Activated T-helper 17 cell treated with anti-CD3 and anti-CD28 coated beads, Interleukin-2, amount 50 U/mL, for 72 hours (primary cell): Measurements from ENCODE around the gene TRMT2A. TPM values are rescaled to one million over a fixed set of nuclear protein-coding genes. Genes with fewer than 3 reads are reported as not detected.

Experiments
- ATAC-seq: fragments of 150-1000 bp; cut with Tn5 transposase; replicated peaks from 2 replicates; pipeline ENCODE4 v1.10.0; 2021; ENCODE audit warnings: mild to moderate bottlenecking, moderate library complexity
- H3K27ac Mint-ChIP-seq: one replicate; pipeline ENCODE4 v1.8.0; 2022; ENCODE audit warnings: mixed read lengths
- H3K27me3 Mint-ChIP-seq: one replicate; pipeline ENCODE4 v1.8.0; 2022; ENCODE audit warnings: mixed read lengths
- H3K36me3 Mint-ChIP-seq: one replicate; pipeline ENCODE4 v1.8.0; 2022; ENCODE audit warnings: low read depth, mild to moderate bottlenecking, mixed read lengths
- H3K4me1 Mint-ChIP-seq: one replicate; pipeline ENCODE4 v1.8.0; 2022; ENCODE audit warnings: mixed read lengths
- H3K4me3 Mint-ChIP-seq: one replicate; pipeline ENCODE4 v1.8.0; 2022; ENCODE audit warnings: mild to moderate bottlenecking, mixed read lengths
- H3K9me3 Mint-ChIP-seq: one replicate; pipeline ENCODE4 v1.8.0; 2022; ENCODE audit warnings: mixed read lengths
- total RNA-seq, 2 donors: library from RNA; stranded (reverse); gene quantifications; one replicate each; pipeline ENCODE4 v1.2.3, GENCODE V29; 2022

TRMT2A gene
- total RNA-seq, 2 donors from 2014 or later, result 71.7 to 110 TPM

DNA sequence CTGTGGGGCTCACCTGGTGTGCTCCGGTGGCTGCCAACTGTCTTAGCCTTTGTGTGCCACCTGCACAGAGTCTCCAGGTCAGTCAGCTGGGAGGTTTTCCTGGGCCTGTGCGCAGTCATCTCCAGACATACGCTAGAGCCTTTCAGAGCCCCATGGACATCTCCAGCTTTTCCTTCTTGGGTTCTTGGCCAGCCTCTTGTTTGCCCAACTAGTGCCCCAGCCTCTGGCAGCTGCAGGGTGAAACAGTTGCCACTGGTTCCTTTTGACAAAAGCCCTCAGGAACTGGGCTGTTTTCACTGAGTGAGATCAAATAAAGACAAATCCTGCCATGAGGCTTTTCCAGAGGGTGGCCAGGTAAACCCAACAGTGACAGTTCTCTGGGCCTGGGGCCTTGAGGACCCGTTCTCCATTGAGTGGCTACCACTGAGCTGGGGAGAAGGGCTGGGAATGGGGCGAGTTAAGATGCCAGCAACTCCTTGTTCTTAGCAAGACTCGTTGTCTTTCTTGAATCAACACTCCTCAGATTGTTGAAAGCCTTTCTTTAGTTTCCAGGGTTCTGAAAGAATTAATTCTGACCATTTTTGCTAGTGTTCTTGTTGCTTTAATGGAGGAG lies 17.8 kb downstream of the TRMT2A start:
- ATAC-seq, result no peak
- Mint-ChIP-seq H3K27me3 (no peaks in the 10 kb centered on the region), H3K27ac (peak overlapping the region; percentile 87), H3K4me3 (peak overlapping the region; percentile 81), H3K9me3 (no peaks in the 10 kb centered on the region), H3K36me3 (peaks cover 91% of the 10 kb centered on the region), H3K4me1 (peaks cover 22% of the 10 kb centered on the region)

DNA sequence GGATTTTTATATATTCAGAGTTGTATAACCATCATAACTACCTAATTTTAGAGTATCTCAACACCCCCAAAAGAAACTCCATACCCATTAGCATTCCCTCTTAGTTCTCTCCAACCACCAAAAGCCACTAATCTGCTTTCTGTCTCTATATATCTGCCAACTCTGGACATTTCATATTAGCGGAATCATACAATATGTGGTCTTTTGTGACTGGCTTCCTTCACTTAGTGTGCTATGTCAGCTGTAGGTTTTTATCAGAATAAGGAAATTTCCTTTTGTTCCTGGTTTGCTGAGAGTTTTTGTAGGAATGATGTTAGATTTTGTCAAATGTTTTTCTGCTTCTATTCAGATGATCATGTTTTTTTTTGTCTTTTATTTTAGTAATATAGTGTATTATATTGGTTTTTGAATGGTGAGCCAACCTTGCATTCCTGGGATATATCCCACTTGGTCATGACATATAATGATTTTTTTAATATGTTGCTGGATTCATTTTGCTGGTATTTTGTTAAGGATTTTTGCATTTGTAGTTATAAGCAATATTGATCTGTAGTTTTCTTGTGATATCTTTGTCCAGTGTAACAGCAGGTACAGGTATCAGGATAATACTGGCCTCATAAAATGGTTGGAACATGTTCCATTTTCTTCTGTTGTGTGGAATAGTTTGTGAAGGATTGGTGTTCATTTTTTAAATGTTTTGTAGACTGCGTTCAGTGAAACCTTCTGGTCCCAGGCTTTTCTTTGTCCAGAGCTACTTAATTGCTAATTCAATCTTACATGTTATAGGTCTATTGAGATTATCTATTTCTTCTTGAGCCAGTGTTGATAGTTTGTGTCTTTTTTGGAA lies 20.2 kb downstream of the TRMT2A start:
- no peak for ATAC-seq
- peak overlapping the region; percentile 49 for H3K27ac Mint-ChIP-seq

DNA sequence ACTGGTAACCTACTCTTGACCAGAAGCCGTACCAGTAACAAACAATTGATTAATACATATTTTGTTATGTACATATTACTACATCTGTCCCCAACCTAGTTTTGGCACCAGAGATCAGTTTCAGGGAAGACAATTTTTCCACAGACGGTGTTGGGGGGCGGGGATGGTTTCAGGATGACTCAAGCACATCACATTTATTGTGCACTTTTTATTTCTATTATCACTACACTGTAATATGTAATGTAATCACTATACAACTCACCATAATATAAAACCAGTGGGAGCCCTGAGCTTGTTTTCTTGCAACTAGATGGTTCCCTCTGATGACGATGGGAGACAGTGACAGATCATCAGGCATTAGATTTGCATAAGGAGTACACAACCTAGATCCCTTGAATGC lies 21.5 kb downstream of the TRMT2A start:
- Mint-ChIP-seq H3K4me1 (peaks cover 12% of the 10 kb centered on the region), H3K9me3 (no peaks in the 10 kb centered on the region), H3K36me3 (peaks cover 99% of the 10 kb centered on the region), H3K27ac (peak overlapping the region; percentile 80), H3K27me3 (no peaks in the 10 kb centered on the region), H3K4me3 (peak overlapping the region; percentile 42)
- peak; percentile 46 for ATAC-seq

More for the DNA sequence above, 20.2 kb downstream of the TRMT2A start:
- no peaks in the 10 kb centered on the region for H3K27me3 Mint-ChIP-seq
- H3K4me1 Mint-ChIP-seq, result peaks cover 17% of the 10 kb centered on the region
- H3K9me3 Mint-ChIP-seq, result no peaks in the 10 kb centered on the region
- peaks cover 95% of the 10 kb centered on the region for H3K36me3 Mint-ChIP-seq
- no peak overlapping the region for H3K4me3 Mint-ChIP-seq

DNA sequence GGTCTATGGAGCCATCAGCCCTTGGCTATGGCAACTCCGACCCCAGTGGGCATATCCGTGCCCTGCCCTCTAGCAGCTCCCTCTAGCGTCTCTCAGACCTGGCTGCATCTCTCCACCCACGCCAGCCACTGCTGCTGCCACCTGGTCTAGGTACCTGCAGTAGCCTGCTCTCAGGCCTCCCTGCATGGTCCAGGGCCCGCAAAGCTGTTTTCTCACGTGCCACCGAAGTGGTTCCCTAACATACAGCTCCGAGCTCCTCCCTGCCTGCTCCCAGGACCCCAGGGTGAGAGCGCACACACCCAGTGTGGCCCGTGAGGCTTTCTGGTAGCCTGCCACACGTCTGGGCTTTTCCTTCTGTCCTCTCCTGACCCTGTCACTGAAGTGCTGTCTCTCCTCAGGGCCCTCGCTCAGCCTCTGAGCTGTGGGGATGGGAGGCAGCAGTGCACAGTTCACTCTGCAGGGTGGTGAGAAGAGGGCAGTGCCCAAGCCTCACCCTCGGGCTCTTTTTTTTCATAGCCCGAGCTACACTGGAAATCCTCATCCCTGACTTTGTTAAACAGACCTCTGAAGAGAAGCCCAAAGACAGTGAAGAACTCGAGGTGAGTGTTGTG lies 22.7 kb downstream of the TRMT2A start:
- Mint-ChIP-seq H3K4me3 (no peak overlapping the region), H3K27ac (peak overlapping the region; percentile 20), H3K36me3 (peaks cover 100% of the 10 kb centered on the region), H3K4me1 (peaks cover 12% of the 10 kb centered on the region), H3K27me3 (no peaks in the 10 kb centered on the region), H3K9me3 (no peaks in the 10 kb centered on the region)
- ATAC-seq, result no peak

DNA sequence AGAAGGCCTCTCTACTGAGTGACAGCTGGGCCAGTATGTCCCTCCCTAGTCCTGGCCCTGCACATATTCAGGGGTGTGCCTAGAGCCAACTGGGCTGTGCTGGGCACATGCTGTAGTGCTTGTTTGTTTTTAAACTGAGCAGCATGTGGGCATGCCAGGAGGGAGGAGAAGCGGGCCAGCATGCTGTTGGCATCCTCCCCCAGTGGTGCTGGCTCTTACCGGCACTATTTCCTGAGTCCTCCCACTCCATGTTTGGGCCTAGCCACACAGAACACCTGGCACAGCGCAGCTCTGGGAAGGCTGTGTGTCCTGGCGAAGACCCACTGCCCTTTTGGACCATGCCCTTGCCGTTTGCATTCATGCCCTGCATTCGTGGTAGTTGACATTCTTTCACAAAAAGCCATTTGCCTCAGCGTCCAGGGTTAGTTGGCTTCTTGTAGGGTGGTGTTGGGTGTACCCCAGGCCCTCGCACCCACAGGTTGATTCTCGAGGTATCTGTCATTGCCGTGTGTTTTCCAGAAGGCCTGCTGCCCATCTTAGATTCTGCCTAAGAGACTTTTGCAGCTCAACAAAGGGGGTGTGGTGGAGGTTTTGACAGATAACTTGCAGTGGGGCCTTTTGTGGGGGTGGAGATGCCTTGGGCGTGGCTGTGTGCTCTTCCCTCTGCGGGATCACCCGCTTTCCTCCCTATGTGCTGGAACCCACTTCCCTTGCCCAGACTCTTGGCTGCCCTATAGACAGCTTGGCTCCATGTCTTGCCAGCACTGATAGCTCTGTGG lies 23.4 kb downstream of the TRMT2A start:
- Mint-ChIP-seq H3K4me1 (peaks cover 12% of the 10 kb centered on the region), H3K36me3 (peaks cover 100% of the 10 kb centered on the region), H3K27ac (peak overlapping the region; percentile 20), H3K9me3 (no peaks in the 10 kb centered on the region), H3K4me3 (no peak overlapping the region), H3K27me3 (no peaks in the 10 kb centered on the region)
- ATAC-seq, result no peak

DNA sequence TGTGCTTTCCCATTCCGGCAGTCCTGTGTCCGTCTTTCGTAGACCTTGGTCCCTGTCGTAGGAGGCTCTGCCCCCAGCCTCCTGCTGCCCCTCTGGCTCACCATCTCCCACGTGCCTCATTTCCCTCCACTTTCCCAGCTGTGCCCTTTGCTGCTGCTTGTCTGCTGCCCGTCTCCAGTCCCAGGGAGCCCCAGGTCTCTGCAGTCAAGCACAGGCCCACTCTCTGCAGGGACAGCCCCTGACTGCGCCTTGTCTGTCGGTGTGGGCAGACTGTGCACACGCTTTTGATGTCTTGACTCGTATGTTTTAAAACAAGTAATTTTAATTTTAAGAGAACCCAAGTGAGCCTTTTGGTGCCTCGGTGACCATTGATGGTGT lies 24.6 kb downstream of the TRMT2A start:
- ATAC-seq, result no peak
- Mint-ChIP-seq H3K27ac (no peak overlapping the region), H3K9me3 (no peaks in the 10 kb centered on the region), H3K36me3 (peaks cover 99% of the 10 kb centered on the region), H3K4me3 (no peak overlapping the region), H3K27me3 (no peaks in the 10 kb centered on the region), H3K4me1 (peaks cover 12% of the 10 kb centered on the region)

DNA sequence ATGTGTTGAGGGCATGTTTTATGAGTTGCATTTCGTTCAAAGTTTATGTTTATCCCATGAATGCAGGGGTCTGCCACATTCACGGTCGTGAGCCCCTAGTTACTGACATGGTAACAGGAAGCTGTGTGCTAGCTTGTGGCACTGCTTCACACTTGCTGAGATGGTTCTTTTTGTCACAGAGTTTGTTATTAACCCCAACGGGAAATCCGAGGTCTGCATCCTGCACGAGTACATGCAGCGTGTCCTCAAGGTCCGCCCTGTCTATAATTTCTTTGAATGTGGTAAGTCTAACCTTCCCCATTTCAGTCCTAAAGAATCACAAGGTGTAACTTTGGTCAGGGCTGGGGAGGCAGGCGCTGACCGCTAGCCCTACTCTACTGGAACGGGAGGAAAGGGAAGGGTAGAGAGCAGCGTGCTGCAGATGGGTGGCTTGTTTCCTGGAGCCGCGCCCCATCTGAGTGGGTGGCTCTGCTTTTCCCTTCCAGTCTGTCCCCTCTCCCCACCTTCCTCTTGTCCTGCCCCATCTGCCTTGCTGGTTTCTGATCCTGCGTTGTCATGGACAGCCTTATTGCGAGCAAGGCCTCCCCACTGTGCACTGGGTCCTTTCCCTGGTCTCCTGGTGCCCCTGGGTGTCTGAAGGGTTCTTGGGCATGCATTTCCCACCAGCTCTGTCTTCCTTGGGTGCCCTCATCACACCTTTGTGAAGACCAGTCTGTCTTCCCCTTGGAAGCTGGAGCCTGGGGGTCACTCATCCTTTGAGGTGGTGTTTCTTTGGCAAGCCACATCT lies 25.1 kb downstream of the TRMT2A start:
- Mint-ChIP-seq H3K4me3 (no peak overlapping the region), H3K27me3 (no peaks in the 10 kb centered on the region), H3K4me1 (peaks cover 12% of the 10 kb centered on the region), H3K9me3 (no peaks in the 10 kb centered on the region), H3K36me3 (peaks cover 99% of the 10 kb centered on the region), H3K27ac (no peak overlapping the region)
- no peak for ATAC-seq

DNA sequence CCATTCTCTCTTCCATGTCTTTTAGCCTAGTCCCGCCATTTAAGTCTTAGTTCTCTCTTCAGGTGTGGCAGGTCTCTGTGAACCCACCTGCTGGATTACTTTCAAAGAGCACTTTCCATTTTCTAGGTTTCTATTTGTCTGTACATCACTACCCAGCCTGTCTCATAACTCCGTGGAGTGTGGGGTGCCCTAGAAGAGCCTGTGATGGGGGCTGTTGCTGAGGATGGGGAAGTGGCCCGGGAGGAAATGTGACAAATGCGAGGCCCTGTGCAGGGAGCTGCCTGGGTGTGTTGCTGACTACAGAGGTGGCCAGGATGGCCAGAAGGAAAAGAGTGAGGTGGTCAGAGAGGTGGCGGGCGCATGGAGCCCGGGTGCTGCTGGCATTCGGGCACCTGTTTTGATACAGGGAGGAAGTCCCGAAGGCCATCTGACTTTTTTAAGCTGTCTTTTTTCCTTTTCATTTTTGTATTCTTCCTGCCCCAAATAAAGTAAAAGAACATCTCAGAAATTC lies 26.2 kb downstream of the TRMT2A start:
- no peak overlapping the region for H3K4me3 Mint-ChIP-seq
- peaks cover 99% of the 10 kb centered on the region for H3K36me3 Mint-ChIP-seq
- no peaks in the 10 kb centered on the region for H3K9me3 Mint-ChIP-seq
- H3K4me1 Mint-ChIP-seq, result peaks cover 17% of the 10 kb centered on the region
- H3K27ac Mint-ChIP-seq, result peak overlapping the region; percentile 6
- no peaks in the 10 kb centered on the region for H3K27me3 Mint-ChIP-seq
- ATAC-seq, result peak; percentile 38

DNA sequence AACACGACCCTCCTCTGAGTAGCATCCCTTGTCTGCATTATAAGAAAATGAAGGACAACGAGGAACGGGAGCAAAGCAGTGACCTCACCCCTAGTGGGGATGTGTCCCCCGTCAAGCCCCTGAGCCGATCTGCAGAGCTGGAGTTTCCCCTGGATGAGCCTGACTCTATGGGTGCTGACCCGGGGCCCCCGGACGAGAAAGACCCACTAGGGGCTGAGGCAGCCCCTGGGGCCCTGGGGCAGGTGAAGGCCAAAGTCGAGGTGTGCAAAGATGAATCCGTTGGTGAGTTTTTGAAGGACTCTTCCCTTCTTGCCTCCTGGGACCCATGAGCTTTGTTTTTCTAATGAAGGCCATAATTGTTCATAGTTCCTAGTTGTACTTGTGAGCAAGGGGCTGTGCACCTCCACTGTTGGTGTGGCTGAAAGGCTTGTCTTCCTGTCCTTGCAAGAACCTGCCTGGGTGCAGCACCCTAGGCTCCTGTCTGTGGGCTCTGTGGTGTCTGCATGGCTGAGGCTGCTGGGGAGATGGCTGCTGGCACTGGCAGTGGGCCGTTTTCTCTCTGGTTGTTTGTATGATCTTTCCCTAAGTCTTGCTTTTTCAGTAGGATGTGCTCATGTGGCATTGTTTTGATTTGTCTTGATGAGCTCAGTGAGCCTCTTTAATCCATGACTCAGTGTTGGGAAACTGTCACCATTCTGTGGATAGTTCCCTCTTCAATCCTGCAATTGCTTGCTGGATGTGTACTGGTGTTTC lies 26.9 kb downstream of the TRMT2A start:
- no peaks in the 10 kb centered on the region for H3K9me3 Mint-ChIP-seq
- H3K36me3 Mint-ChIP-seq, result peaks cover 99% of the 10 kb centered on the region
- no peak overlapping the region for H3K27ac Mint-ChIP-seq
- peaks cover 13% of the 10 kb centered on the region for H3K4me1 Mint-ChIP-seq
- ATAC-seq, result no peak
- no peaks in the 10 kb centered on the region for H3K27me3 Mint-ChIP-seq
- H3K4me3 Mint-ChIP-seq, result no peak overlapping the region

DNA sequence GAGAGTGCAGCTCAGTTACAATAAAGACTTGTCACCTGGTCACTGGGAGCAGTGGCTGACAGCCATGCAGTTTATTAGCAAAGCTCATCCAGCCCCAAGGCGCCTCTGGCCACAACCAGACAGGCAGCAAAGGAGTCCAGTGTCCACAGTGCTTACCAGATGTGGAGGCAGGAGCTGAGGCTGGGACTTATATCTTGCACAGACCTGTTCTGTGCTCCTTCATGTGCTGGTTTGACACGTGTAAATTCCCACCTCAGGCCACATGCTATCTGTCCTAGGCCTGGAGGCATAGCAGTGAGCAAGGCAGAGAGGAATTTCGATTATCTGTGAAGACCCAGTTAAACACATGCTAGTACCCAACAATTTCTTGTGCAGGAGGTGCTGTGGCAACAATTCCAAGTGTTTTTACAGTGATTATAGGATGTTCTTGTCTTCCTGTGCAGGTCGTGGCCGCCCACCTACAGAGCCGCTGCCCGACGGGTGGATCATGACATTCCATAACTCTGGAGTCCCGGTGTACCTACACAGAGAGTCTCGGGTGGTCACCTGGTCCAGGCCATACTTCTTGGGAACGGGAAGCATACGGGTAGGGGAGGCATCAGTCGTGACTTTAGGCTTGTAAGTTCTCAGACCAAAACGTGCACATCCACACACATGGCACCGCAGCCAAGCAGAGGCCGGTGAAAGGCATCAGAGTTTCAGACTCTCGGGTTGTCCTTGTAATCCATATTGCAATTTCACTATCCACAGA lies 27.6 kb downstream of the TRMT2A start:
- Mint-ChIP-seq H3K4me3 (no peak overlapping the region), H3K4me1 (peaks cover 16% of the 10 kb centered on the region), H3K27ac (no peak overlapping the region)

DNA sequence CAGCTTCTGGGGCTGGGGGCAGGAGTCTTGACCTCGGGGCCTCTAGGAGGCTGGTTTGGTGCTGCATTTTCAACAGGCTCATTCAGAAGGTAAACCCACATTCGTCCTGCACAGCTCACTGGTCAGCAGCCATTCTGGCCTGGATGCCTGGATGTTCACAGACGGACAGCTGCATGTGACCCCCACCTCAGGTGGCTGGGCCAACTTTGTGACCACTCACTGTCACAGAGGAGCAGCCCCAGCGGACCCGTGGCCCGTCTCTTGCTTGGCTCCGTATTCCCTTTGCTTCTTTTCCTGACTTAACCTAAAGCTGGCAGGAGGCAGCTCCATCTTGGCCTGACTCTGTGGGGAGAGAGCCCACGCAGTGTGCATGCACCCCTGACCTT lies 28.8 kb downstream of the TRMT2A start:
- H3K4me3 Mint-ChIP-seq, result no peak overlapping the region
- H3K4me1 Mint-ChIP-seq, result peaks cover 27% of the 10 kb centered on the region
- H3K36me3 Mint-ChIP-seq, result peaks cover 82% of the 10 kb centered on the region
- no peaks in the 10 kb centered on the region for H3K27me3 Mint-ChIP-seq
- no peaks in the 10 kb centered on the region for H3K9me3 Mint-ChIP-seq
- no peak overlapping the region for H3K27ac Mint-ChIP-seq
- no peak for ATAC-seq

More for the DNA sequence above, 27.6 kb downstream of the TRMT2A start:
- Mint-ChIP-seq H3K27me3 (no peaks in the 10 kb centered on the region), H3K36me3 (peaks cover 94% of the 10 kb centered on the region), H3K9me3 (no peaks in the 10 kb centered on the region)
- ATAC-seq, result no peak

DNA sequence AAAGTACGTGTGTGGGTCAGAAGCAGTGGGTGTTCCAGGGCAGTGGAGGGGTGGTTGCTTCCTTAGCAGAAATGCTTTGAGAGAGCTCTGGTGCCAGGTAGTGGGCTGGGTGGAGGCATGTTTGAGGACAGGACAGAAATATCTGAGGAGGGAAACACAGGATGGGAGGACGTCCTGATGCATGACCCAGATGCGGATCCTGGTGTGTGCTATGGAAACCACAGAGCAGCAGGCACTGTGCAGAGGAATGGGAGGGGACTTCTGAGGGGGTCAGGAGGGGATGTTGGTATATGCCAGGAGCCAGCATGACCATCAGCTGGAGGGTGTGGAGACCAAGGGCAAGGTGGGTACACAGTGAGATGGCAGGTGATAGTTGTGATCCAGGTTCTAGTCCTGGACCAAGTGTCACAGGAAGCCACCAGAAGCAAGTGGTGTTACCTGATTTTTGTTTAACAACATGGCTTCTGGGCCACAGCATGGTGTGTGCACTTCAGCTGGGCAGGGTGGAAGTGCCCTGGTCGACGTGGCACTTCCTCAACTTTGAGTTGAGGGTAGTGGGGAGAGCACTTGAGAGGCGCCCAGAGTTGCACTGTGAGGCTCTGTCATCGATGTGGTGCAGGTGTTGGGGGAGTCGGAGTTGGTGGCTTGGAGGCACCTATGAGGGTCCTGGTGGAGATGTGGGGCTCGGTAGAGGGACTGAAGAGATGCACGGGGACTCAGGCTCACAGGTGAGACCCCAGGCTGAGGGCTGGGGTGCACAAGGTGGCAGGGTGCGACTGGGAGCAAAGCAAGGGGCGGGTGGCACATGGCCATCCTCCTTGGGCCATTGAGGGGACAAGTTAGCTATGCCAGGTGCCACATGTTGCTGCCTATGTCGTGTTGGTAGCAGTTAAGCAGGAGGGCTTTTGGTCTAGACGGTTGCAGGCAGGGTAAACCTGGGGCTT lies 29.4 kb downstream of the TRMT2A start:
- Mint-ChIP-seq H3K4me3 (no peak overlapping the region), H3K9me3 (no peaks in the 10 kb centered on the region), H3K27me3 (no peaks in the 10 kb centered on the region), H3K27ac (peak overlapping the region; percentile 39), H3K36me3 (peaks cover 76% of the 10 kb centered on the region), H3K4me1 (peaks cover 34% of the 10 kb centered on the region)
- no peak for ATAC-seq
